Measurements from ENCODE around the gene EIF4EBP2. TPM values are rescaled to one million over a fixed set of nuclear protein-coding genes. Genes with fewer than 3 reads are reported as not detected.

The EIF4EBP2 gene
- total and polyA plus RNA-seq, 2 of the 13 experiments (the other 11 are each of a cell fraction or from before 2014, with no cell fraction given): 16.9 to 22.0 TPM

DNA sequence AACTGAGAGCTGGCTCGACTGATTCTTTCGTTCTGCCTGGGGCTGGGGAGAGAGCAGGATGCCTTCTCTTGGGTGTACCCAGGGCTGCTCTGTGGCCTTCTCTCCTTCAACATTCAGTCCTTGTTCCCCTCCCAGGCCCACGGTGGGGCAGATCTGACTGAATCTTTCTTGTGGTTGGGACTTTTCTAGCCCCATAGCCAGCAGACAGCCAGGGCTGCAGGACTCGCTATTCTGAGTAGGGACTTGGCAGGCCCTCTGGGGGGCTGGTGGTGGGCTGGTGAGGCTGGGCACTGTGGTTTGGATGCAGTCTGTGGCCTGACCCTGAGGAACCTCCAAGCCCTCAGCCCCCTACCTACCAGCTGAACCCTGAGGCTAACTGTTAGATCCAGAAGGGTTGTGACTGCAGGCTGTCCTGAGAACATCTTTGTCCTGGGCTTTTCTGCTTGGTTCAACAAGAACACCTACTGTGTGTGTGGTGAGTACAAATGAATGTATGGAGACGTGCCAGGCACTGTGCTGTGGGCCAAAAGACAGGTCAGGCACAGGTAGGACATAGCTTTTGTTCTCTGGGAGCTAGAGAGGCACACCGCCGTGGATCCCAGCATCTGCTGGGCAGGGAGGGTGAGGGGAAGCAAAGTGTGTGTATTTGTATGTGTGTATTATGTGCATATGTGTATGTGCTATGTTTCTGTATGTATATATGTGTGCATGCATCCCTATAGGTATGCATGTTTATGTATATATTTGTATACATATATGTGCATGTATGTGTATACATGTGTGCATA lies 72.5 kb downstream of the EIF4EBP2 start (continued):
- TF ChIP-seq, protein P1, sequence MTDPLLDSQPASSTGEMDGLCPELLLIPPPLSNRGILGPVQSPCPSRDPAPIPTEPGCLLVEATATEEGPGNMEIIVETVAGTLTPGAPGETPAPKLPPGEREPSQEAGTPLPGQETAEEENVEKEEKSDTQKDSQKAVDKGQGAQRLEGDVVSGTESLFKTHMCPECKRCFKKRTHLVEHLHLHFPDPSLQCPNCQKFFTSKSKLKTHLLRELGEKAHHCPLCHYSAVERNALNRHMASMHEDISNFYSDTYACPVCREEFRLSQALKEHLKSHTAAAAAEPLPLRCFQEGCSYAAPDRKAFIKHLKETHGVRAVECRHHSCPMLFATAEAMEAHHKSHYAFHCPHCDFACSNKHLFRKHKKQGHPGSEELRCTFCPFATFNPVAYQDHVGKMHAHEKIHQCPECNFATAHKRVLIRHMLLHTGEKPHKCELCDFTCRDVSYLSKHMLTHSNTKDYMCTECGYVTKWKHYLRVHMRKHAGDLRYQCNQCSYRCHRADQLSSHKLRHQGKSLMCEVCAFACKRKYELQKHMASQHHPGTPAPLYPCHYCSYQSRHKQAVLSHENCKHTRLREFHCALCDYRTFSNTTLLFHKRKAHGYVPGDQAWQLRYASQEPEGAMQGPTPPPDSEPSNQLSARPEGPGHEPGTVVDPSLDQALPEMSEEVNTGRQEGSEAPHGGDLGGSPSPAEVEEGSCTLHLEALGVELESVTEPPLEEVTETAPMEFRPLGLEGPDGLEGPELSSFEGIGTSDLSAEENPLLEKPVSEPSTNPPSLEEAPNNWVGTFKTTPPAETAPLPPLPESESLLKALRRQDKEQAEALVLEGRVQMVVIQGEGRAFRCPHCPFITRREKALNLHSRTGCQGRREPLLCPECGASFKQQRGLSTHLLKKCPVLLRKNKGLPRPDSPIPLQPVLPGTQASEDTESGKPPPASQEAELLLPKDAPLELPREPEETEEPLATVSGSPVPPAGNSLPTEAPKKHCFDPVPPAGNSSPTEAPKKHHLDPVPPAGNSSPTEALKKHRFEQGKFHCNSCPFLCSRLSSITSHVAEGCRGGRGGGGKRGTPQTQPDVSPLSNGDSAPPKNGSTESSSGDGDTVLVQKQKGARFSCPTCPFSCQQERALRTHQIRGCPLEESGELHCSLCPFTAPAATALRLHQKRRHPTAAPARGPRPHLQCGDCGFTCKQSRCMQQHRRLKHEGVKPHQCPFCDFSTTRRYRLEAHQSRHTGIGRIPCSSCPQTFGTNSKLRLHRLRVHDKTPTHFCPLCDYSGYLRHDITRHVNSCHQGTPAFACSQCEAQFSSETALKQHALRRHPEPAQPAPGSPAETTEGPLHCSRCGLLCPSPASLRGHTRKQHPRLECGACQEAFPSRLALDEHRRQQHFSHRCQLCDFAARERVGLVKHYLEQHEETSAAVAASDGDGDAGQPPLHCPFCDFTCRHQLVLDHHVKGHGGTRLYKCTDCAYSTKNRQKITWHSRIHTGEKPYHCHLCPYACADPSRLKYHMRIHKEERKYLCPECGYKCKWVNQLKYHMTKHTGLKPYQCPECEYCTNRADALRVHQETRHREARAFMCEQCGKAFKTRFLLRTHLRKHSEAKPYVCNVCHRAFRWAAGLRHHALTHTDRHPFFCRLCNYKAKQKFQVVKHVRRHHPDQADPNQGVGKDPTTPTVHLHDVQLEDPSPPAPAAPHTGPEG (CRISPR knock-in tag; IDR thresholded peaks at IDR 0.05): no peak
- TF ChIP-seq NFATC3 (CRISPR knock-in tag; IDR thresholded peaks at IDR 0.05) (no peak), EHMT2 (IDR thresholded peaks at IDR 0.05; ENCODE audit: borderline replicate concordance, low read depth, low read length) (no peak)

DNA sequence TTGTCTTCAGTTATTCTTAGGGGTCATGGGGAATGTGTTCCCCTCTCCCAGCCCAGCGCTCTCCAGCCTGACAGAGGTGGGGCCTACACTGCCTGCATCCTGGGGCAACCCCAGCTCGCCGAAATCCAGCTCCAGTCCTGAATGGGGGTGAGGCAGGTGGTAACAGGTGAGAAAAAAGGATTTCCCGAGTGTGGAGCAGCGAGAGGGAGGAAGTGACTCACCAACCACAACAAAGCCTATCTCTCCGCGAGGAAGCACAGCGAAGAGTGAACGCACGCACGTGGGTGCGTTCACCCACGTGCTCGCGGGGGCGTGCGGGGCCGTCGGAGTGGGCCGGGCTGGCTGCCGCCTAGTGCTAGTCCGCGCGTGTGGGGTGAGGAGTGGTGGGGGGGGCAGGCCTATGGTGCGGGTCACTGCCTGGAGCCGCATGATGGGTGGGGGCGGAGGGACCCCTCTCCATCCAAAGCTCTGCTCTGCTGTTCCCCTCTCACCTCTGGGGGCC lies 73.8 kb downstream of the EIF4EBP2 start:
- H3K4me1 ChIP-seq (ENCODE audit: insufficient read depth, low read length): peaks cover 15% of the 10 kb centered on the region
- no peaks in the 10 kb centered on the region for H3K79me2 ChIP-seq (ENCODE audit: insufficient read depth, low read length)
- H3K4me2 ChIP-seq (ENCODE audit: low read depth, low read length): peak overlapping the region; percentile 53
- ATAC-seq (peak; percentile 8; the same call in 2 of the 3 replicates), FAIRE-seq (no peak), DNase-seq (ENCODE audit: low spot score) (peak; percentile 13)
- H4K20me1 ChIP-seq (ENCODE audit: insufficient read depth, low read length): no peaks in the 10 kb centered on the region
- in situ Hi-C loops (cut with HindIII; ENCODE audit: extremely low pct_ligation_motif_present, low pct_unique_long_range_greater_than_20kb) (no loop called here), intact Hi-C loops (cut with micrococcal nuclease; ENCODE audit: unreplicated experiment) (no loop called here)
- WGBS (ENCODE audit: low lambda C conversion rate): 4% methylated on average over 5 of the region's 27 CpGs
- POLR2A ChIA-PET: no interaction called here
- H3K27ac ChIP-seq (ENCODE audit: extremely low read length, insufficient read depth, low read length): no peak overlapping the region
- no peak overlapping the region for H3K9ac ChIP-seq (ENCODE audit: insufficient read depth, low read depth, low read length)
- no peaks in the 10 kb centered on the region for H3K36me3 ChIP-seq (replicated peaks in 1 of 2; ENCODE audit: control insufficient read depth in 1 of 2, insufficient read depth in 2 of 2, low read length in 2 of 2)
- no TSS peak for BruUV-seq (replicated peaks)
- no peaks in the 10 kb centered on the region for H3K9me3 ChIP-seq (ENCODE audit: low read length)
- H3K27me3 ChIP-seq (ENCODE audit: control insufficient read depth in 1 of 2, insufficient read depth in 2 of 2, low read length in 2 of 2): peaks cover 9 to 78% of the 10 kb centered on the region in 2 experiments
- H3K4me3 ChIP-seq (replicated peaks in 1 of 3; ENCODE audit: insufficient read depth in 1 of 3, low read depth in 2 of 3, low read length in 3 of 3): peak overlapping the region in 1 of 3 experiments; percentile 52; a peak in 1 of 6 replicates
- H2AFZ ChIP-seq (ENCODE audit: low read length): no peak overlapping the region
- CTCF ChIA-PET (ENCODE audit: low intra/inter-chr PET ratio, low total read pairs): no interaction called here
- 0 out of 2 replicates have a peak, but pooled peaks have one; percentile 9 for TF ChIP-seq ZNF777 (CRISPR knock-in tag; IDR thresholded peaks at IDR 0.05)
- TF ChIP-seq, protein P2, sequence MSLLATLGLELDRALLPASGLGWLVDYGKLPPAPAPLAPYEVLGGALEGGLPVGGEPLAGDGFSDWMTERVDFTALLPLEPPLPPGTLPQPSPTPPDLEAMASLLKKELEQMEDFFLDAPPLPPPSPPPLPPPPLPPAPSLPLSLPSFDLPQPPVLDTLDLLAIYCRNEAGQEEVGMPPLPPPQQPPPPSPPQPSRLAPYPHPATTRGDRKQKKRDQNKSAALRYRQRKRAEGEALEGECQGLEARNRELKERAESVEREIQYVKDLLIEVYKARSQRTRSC (CRISPR knock-in tag; IDR thresholded peaks at IDR 0.05; ENCODE audit: low read depth): no peak
- no peak for TF ChIP-seq SRSF1 (optimal IDR thresholded peaks at IDR 0.05; ENCODE audit: low read depth, low read length)
- TF ChIP-seq, protein P3, sequence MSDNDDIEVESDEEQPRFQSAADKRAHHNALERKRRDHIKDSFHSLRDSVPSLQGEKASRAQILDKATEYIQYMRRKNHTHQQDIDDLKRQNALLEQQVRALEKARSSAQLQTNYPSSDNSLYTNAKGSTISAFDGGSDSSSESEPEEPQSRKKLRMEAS (IDR thresholded peaks at IDR 0.05): peak; percentile 45; the same call in 1 of the 2 replicates
- TF ChIP-seq MYC (CRISPR knock-in tag; IDR thresholded peaks at IDR 0.05; ENCODE audit: borderline replicate concordance): 0 out of 2 replicates have a peak, but pooled peaks have one; percentile 14
- TF ChIP-seq ZNF367 (CRISPR knock-in tag; IDR thresholded peaks at IDR 0.05; ENCODE audit: borderline replicate concordance): no peak
- TF ChIP-seq ISL2 (CRISPR knock-in tag; IDR thresholded peaks at IDR 0.05): no peak
- TF ChIP-seq NR2F6 (IDR thresholded peaks at IDR 0.05): no peak
- TF ChIP-seq NR2F6 (CRISPR knock-in tag; IDR thresholded peaks at IDR 0.05): no peak
- no peak for TF ChIP-seq SOX13 (IDR thresholded peaks at IDR 0.05)
- peak in 1 of 2 experiments; percentile 36; a peak in 1 of 4 replicates for TF ChIP-seq SOX13 (CRISPR knock-in tag; conservative IDR thresholded peaks at IDR 0.05 in 1 of 2, IDR thresholded peaks at IDR 0.05 in 1 of 2)
- peak; percentile 91 for TF ChIP-seq FOSL2 (CRISPR knock-in tag; IDR thresholded peaks at IDR 0.05)
- TF ChIP-seq SP2 (CRISPR knock-in tag; IDR thresholded peaks at IDR 0.05): no peak
